Rectal smooth muscle tissue (tissue), 1 donor: ENCODE results near the gene WEE1.
"Not testable (repeated sequence)": the region's sequence is repeated elsewhere in the genome, so short reads cannot be mapped to it uniquely, and the experiment has no call there.

Source experiments
- H3K27ac ChIP-seq: one replicate; pipeline ENCODE4 v1.7.0; 2013; ENCODE audit warnings: low read depth, low read length, inconsistent platforms
- H3K27me3 ChIP-seq: one replicate; pipeline ENCODE4 v1.7.0; 2013; ENCODE audit warnings: low read length; ENCODE audit not compliant: control insufficient read depth, insufficient read depth
- H3K36me3 ChIP-seq: one replicate; pipeline ENCODE4 v1.7.0; 2013; ENCODE audit warnings: low read length; ENCODE audit not compliant: control insufficient read depth, insufficient read depth
- H3K4me1 ChIP-seq: one replicate; pipeline ENCODE4 v1.7.0; 2013; ENCODE audit warnings: low read length; ENCODE audit not compliant: control insufficient read depth, insufficient read depth
- H3K4me3 ChIP-seq: one replicate; pipeline ENCODE4 v1.7.0; 2013; ENCODE audit warnings: low read length
- H3K9ac ChIP-seq: one replicate; pipeline ENCODE4 v1.7.0; 2013; ENCODE audit warnings: low read length

Gene WEE1

DNA sequence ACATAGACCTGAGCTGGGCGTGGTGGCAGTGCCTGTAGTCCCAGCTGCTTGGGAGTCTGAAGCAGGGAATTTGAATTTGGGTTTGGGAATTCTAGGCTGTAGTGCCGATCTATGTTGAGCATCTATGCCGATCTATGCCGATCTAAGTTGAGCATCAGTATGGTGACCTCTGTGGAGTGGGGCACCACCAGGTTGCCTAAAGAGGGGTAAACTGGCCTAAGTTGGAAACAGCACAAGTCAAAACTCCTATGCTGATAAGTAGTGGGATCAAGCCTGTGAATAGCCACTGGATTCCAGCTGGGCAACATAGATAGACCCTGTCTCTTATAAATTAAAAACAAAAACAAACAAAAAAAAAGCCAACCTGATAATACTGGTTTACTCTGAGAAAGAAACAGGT is 7.4 kb downstream of the WEE1 start:
- Histone ChIP-seq H3K4me3 (no peak overlapping the region), H3K27me3 (no peaks in the 10 kb centered on the region), H3K9ac (no peak overlapping the region), H3K36me3 (peaks cover 8% of the 10 kb centered on the region), H3K4me1 (no peaks in the 10 kb centered on the region), H3K27ac (no peak overlapping the region)

DNA sequence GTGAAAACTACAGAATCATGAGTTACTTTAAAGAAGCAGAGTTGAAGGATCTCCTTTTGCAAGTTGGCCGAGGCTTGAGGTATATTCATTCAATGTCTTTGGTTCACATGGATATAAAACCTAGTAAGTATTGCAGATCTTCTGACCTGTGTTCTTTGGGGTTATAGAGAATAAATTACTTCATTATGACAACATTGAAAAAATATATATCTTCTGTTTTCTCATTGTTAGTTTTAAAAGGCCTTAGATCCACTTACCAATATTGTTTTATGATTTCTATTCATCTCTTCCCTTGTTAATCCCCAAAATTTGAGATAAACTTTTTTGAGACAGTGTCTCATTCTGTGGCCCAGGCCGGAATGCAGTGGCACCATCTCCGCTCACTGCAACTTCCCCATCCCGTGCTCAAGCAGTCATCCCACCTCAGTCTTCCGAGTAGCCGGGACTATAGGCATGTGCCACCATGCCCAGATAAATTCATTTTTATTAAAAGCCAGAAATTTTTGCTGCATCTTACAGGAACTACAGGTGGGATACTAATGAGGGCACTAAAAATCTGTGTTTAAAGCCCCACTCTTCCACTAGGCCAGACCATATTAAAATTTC is 8.2 kb downstream of the WEE1 start:
- H3K4me1 ChIP-seq: no peaks in the 10 kb centered on the region
- peaks cover 8% of the 10 kb centered on the region for H3K36me3 ChIP-seq
- no peak overlapping the region for H3K9ac ChIP-seq
- no peak overlapping the region for H3K4me3 ChIP-seq
- no peak overlapping the region for H3K27ac ChIP-seq
- no peaks in the 10 kb centered on the region for H3K27me3 ChIP-seq

GRCh38 chr11:9590717-9591116 is 17.2 kb downstream of the WEE1 start:
- peaks cover 10% of the 10 kb centered on the region for H3K36me3 ChIP-seq
- H3K9ac ChIP-seq: no peak overlapping the region
- no peaks in the 10 kb centered on the region for H3K27me3 ChIP-seq
- H3K4me1 ChIP-seq: no peaks in the 10 kb centered on the region
- H3K27ac ChIP-seq: no peak overlapping the region
- no peak overlapping the region for H3K4me3 ChIP-seq

GRCh38 chr11:9594267-9595046 is 21.0 kb downstream of the WEE1 start:
- no peak overlapping the region for H3K9ac ChIP-seq
- H3K4me1 ChIP-seq: no peaks in the 10 kb centered on the region
- no peaks in the 10 kb centered on the region for H3K36me3 ChIP-seq
- no peaks in the 10 kb centered on the region for H3K27me3 ChIP-seq
- no peak overlapping the region for H3K27ac ChIP-seq
- H3K4me3 ChIP-seq: no peak overlapping the region

GRCh38 chr11:9596926-9597464 is 23.5 kb downstream of the WEE1 start:
- H3K4me3 ChIP-seq: no peak overlapping the region
- no peaks in the 10 kb centered on the region for H3K27me3 ChIP-seq
- H3K4me1 ChIP-seq: no peaks in the 10 kb centered on the region
- no peak overlapping the region for H3K9ac ChIP-seq
- no peak overlapping the region for H3K27ac ChIP-seq
- H3K36me3 ChIP-seq: no peaks in the 10 kb centered on the region

DNA sequence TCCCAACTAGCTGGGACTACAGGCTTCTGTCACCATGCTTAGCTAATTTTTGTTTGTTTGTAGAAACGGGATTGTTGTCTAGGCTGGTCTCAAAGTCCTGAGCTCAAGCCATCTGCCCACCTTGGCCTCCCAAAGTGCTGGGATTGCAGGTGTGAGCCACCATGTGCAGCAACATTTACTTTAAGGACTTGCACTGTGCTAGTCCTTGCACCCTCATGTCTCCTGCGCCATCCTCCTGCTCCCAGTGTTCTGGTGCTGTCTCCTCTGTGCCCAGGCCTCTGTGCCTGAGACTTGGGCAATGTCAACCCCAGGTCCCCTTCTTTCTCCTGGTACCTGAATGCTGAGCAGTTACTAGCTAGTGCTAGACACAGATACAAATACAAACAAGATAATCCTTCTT is 26.7 kb downstream of the WEE1 start:
- no peak overlapping the region for H3K4me3 ChIP-seq

GRCh38 chr11:9600644-9601036 is 27.2 kb downstream of the WEE1 start:
- Histone ChIP-seq H3K36me3 (no peaks in the 10 kb centered on the region), H3K27ac (no peak overlapping the region), H3K27me3 (no peaks in the 10 kb centered on the region), H3K4me1 (no peaks in the 10 kb centered on the region), H3K9ac (no peak overlapping the region), H3K4me3 (no peak overlapping the region)

More for the DNA sequence above, 26.7 kb downstream of the WEE1 start:
- Histone ChIP-seq H3K27me3 (no peaks in the 10 kb centered on the region), H3K36me3 (no peaks in the 10 kb centered on the region), H3K4me1 (no peaks in the 10 kb centered on the region), H3K27ac (no peak overlapping the region), H3K9ac (no peak overlapping the region)

DNA sequence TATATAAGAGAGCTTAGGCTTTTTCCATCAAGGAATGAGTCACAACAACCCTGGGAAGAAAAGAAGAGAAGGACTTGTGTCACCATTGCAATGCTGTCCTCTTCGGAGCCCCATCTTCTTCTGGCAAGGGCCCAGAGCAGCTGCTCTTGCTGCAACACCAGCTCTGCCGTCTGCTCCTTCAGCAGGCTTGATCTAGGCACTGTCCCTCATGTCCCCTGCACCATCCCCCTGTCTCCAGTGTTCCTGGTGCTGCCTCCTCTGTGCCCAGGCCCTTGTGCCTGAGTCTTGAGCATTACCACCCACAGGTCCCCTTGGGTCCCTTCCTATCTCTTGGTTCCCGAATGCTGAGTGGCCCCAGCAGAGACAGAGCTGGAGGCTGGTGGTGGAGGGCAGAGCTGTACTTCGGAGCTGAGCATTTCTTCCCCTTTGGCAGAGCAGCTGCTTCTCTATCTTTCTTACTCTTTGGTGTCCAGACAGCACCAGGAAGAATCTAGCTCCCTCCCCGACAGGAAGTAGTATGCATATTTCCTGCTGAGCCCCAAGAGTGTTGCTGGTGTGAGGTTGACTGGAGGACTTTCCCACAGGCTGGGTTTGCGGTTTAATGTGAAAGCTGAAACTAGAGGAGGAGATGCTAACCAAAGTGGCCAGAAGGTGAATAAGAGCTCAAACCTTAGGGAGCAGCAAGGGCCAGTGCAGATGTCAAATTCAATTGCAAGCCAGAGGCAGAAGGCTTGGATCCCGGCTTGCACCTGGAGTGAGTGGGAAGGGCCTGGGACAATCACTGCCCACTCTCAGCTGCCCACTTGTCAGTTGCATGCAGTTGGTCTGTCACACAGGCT is 27.8 kb downstream of the WEE1 start:
- no peak overlapping the region for H3K4me3 ChIP-seq
- no peak overlapping the region for H3K27ac ChIP-seq
- no peaks in the 10 kb centered on the region for H3K36me3 ChIP-seq
- no peak overlapping the region for H3K9ac ChIP-seq
- H3K27me3 ChIP-seq: no peaks in the 10 kb centered on the region
- no peaks in the 10 kb centered on the region for H3K4me1 ChIP-seq

GRCh38 chr11:9601876-9602199 is 28.4 kb downstream of the WEE1 start:
- Histone ChIP-seq H3K4me3 (no peak overlapping the region), H3K9ac (no peak overlapping the region), H3K27ac (no peak overlapping the region), H3K4me1 (no peaks in the 10 kb centered on the region), H3K27me3 (no peaks in the 10 kb centered on the region), H3K36me3 (no peaks in the 10 kb centered on the region)

GRCh38 chr11:9603214-9603613 is 29.7 kb downstream of the WEE1 start:
- H3K36me3 ChIP-seq, H3K4me1 ChIP-seq, H3K27me3 ChIP-seq, H3K9ac ChIP-seq, H3K4me3 ChIP-seq, H3K27ac ChIP-seq: not testable (repeated sequence)

DNA sequence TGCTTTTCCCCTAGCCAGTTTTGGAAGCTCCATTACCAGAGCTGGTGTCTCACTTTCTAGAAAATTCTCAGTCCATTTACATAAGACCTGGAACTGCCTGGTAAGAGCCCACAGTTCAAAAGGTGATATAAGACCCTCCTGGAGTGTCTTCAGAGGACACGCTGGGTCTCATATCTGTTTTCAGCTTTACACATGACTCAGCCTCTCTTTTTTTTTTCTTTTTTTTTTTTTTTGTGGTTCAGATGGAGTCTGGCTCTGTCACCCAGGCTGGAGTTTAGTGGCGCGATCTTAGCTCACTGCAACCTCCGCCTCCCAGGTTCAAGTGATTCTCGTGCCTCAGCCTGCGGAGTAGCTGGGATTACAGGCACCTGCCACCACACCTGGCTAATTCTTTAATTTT is 30.7 kb downstream of the WEE1 start:
- H3K4me3 ChIP-seq: no peak overlapping the region
- no peaks in the 10 kb centered on the region for H3K27me3 ChIP-seq
- no peaks in the 10 kb centered on the region for H3K36me3 ChIP-seq
- no peak overlapping the region for H3K27ac ChIP-seq
- no peak overlapping the region for H3K9ac ChIP-seq
- no peaks in the 10 kb centered on the region for H3K4me1 ChIP-seq

GRCh38 chr11:9605742-9606141 is 32.3 kb downstream of the WEE1 start:
- H3K4me3 ChIP-seq: no peak overlapping the region
- H3K27me3 ChIP-seq: no peaks in the 10 kb centered on the region
- H3K9ac ChIP-seq: no peak overlapping the region
- no peaks in the 10 kb centered on the region for H3K4me1 ChIP-seq
- no peaks in the 10 kb centered on the region for H3K36me3 ChIP-seq
- no peak overlapping the region for H3K27ac ChIP-seq
